NCI-H1417 treated with DMSO at 0.1 percent for 48 hours (cell line): ENCODE results near the gene CHCHD1.
"Not testable (repeated sequence)": the region's sequence is repeated elsewhere in the genome, so short reads cannot be mapped to it uniquely, and the experiment has no call there.

Experiments used
- DNase-seq: peaks from one replicate; lab custom pipeline; 2025; lab: John Stamatoyannopoulos, UW

The CHCHD1 gene

DNA sequence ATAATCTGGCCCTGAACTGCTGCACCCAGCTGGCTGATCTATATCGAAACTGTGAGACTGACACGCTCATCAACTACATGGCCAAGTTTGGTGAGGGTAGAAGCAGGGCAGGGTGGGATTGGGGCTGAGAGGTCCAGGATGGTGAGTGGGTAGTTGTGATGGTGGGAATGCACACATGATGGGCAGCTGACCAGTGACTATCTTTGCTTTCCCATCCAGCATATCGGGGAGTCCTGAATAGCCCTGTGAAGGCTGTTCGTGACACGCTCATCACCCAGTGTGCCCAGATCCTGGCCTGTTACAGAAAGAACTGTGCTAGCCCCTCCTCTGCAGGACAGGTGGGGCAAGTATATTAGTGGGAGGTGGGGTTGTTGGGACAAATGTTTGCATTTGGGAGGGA lies 12.5 kb upstream of the CHCHD1 start:
- no peak for DNase-seq

DNA sequence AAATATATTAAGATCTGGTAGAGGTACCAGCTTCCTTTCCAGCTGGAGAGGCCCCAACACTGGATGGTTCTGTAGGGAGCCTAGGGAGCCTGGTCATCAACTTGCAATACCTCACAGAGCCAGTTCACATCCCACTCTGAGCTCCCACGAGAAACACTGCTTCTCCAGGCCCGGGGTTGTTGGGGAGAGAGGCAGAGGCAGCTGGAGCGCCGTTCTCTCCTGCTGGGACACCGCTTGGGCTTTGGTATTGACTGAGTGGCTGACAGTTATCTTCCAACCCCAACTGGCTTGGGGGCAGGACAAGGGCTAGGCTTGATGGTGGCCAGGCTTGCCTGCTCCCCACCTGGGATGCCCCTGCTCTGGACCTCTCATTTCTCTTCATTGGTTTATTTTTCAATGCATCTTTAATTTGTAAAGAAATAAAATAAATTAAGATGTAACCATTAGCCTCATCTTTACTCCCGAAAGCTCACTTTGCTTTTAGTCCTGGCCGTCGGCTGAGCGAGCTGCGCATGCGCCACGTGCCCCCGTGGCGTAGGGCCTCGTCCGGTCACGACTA lies 10.0 kb upstream of the CHCHD1 start:
- peak; percentile 19 for DNase-seq

DNA sequence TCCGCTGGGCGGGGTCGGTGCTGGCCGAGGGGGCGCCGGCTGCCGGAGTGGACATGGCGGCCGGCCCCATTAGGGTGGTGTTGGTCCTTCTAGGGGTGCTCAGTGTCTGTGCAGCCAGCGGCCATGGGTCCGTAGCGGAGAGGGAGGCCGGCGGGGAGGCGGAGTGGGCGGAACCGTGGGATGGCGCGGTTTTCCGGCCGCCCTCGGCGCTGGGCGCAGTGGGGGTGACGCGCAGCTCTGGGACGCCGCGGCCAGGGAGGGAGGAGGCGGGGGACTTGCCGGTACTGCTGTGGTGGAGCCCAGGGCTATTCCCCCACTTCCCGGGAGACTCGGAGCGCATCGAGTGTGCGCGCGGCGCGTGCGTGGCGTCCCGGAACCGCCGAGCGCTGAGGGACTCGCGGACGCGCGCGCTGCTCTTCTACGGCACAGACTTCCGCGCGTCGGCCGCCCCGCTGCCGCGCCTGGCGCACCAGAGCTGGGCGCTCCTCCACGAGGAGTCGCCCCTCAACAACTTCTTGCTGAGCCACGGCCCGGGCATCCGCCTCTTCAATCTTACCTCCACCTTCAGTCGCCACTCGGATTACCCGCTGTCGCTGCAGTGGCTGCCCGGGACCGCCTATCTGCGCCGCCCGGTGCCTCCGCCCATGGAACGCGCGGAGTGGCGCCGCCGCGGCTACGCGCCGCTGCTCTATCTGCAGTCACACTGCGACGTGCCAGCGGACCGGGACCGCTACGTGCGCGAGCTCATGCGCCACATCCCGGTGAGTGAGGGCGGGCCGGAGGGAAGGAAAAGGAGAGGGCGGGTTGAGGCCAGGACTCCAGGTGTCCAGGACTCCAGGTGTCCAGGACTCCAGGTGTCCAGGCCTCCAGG lies 9.3 kb upstream of the CHCHD1 start:
- no peak for DNase-seq

- DNase-seq: no peak
Observed at GRCh38 chr10:73773152-73773879, 8.5 kb upstream of the CHCHD1 start.

DNA sequence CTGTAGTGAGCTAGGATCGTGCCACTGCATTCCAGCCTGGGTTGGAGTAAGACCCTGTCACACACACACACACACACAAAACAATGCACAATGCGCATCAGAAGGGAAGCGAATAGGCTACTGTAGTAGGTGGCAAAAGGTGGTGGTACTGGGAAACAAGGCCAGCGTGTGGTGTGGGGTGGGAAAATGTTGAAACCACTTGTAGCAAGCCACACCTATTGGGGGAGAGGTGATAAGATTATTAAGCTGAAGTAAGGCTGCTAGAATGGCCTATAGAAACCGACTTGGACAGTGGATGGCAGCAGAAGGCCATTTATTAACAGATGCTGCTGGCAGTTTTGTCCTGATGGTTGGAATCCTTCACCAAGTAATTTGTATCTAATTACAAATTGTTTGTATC lies 7.2 kb upstream of the CHCHD1 start:
- DNase-seq: no peak

GRCh38 chr10:73779018-73779417 lies 2.8 kb upstream of the CHCHD1 start:
- DNase-seq: no peak

DNA sequence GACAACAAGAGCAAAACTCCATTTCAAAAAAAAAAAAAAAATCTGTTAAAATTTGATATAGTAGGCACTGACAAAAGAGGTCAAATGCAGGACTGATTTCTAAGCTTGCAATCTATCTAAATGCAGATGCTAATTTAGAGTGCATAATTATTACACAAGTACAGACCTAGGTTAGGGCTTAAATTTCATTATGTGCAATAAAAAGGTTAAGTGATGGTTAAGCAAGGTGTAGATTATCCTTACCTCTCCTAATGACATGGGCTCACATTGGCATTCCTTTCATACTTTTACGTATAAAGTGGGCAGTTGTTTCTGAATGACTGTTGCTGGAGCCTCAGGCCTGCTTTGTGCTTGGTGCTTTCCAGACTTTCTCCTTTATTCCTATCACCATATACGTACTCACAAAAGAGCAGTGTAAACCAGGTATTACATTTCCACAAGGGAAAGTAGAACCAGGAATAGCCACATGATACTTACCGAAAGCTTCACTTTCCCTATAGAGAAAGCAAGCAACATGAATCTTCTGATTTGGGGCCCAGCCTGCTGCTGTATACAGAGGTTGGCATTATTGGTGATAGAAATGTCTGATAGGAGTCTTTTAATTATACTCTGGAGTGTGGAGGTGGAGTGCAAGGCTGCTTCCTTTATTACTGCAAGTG lies 2.2 kb upstream of the CHCHD1 start:
- no peak for DNase-seq

GRCh38 chr10:73780301-73780700 lies 1.5 kb upstream of the CHCHD1 start:
- no peak for DNase-seq

- no peak for DNase-seq
Observed at GRCh38 chr10:73780966-73781365, 882 bp upstream of the CHCHD1 start.

- no peak for DNase-seq
Observed at GRCh38 chr10:73781548-73781878, 335 bp upstream of the CHCHD1 start.

- no peak for DNase-seq
Observed at GRCh38 chr10:73782749-73783085, 869 bp downstream of the CHCHD1 start.

GRCh38 chr10:73785211-73785720 lies 3.4 kb downstream of the CHCHD1 start, which contains the start of gene ZSWIM8:
TSS of gene ZSWIM8 (plus strand) at chr10:73785606. CDS start at chr10:73785879, 273 bp downstream.
- DNase-seq: peak; percentile 18

- no peak for DNase-seq
Observed at GRCh38 chr10:73785721-73786511, 4.1 kb downstream of the CHCHD1 start.

- no peak for DNase-seq
Observed at GRCh38 chr10:73786512-73786885, 4.7 kb downstream of the CHCHD1 start.

- DNase-seq: not testable (repeated sequence)
Observed at GRCh38 chr10:73787031-73787800, 5.4 kb downstream of the CHCHD1 start.

- no peak for DNase-seq
Observed at GRCh38 chr10:73788864-73789658, 7.2 kb downstream of the CHCHD1 start.

DNA sequence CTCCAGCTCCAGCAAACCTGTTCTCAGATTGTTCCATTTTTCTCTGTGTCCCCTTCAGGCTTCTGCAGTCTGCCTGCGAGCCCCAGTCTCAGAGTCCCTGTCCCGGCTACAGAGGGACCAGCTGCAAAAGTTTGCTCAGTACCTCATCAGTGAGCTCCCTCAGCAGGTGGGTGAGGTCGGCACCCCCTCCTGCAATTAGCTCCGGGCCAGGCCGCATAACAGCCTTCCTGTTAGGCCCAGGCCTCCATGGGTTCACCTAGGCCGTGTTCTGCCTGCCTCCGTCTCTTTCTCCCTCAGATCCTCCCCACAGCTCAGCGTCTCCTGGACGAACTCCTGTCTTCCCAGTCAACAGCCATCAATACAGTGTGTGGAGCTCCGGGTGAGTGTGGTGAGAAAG lies 7.8 kb downstream of the CHCHD1 start:
- DNase-seq: no peak

DNA sequence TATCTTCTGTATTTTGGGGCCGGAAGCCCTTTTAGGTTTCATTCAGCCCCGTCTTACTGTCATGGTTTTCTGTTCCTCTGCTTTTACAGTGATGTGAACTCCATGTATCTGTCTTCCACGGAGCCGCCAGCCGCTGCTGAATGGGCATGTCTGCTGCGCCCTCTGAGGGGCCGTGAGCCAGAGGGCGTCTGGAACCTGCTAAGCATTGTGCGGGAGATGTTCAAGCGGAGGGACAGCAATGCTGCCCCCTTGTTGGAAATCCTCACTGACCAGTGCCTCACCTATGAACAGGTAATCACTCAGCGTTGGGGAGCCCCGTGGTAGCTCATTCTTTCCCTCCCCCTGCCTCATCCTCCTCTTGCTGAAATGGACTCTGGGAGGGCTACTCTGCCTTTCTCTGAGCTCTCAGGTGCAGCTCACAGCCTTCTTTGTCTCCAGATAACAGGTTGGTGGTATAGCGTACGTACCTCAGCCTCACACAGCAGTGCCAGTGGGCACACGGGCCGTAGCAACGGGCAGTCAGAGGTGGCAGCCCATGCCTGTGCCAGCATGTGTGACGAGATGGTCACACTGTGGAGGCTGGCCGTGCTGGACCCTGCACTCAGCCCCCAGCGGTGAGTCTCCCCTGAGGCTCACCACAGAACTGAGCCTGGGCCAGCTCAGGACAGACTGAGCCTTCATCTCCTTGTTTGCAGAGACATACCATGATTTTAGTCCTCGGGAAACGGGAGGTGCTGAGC lies 9.2 kb downstream of the CHCHD1 start:
- DNase-seq: no peak

DNA sequence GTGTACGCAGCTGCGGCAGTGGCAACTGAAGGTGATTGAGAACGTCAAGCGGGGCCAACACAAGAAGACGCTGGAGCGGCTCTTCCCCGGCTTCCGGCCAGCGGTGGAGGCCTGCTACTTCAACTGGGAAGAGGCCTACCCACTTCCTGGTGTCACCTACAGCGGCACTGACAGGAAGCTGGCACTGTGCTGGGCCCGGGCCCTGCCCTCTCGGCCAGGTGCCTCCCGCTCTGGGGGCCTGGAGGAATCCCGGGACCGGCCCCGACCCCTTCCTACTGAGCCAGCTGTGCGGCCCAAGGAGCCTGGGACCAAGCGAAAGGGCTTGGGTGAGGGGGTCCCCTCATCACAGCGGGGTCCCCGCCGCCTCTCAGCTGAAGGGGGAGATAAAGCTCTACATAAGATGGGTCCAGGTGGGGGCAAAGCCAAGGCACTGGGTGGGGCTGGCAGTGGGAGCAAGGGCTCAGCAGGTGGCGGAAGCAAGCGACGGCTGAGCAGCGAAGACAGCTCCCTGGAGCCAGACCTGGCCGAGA lies 10.1 kb downstream of the CHCHD1 start:
- DNase-seq: no peak
